Ovary (tissue), 9 donors: ENCODE results near the gene ASPSCR1. TPM values are rescaled to one million over a fixed set of nuclear protein-coding genes. Genes with fewer than 3 reads are reported as not detected.

Experiments used
- DNase-seq, 5 donors: peaks; one replicate each; pipeline ENCODE4 v3.0.0-alpha.2; 2019 to 2020
- H3K27ac ChIP-seq, 2 donors: fragments of 200-600 bp; one replicate each; pipeline versions ENCODE4 v1.5.1 to v1.8.0; 2019 to 2022
- H3K27me3 ChIP-seq: fragments of 200-600 bp; one replicate; pipeline ENCODE4 v1.8.0; 2022
- H3K36me3 ChIP-seq: fragments of 200-600 bp; sonication (generic); one replicate; pipeline ENCODE4 v1.5.1; 2019
- H3K4me1 ChIP-seq: one replicate; pipeline ENCODE4 v1.8.1; 2013; ENCODE audit warnings: mild to moderate bottlenecking, moderate library complexity; ENCODE audit not compliant: insufficient read depth
- H3K4me3 ChIP-seq: fragments of 200-600 bp; sonication (generic); one replicate; pipeline ENCODE4 v1.5.1; 2017
- H3K9me3 ChIP-seq, 2 donors: fragments of 200-600 bp in 1 of 2; sonication (generic) in 1 of 2; one replicate each; pipeline versions ENCODE4 v1.5.1 to v1.8.1; 2013 to 2019; ENCODE audit warnings: mild to moderate bottlenecking in 1 of 2, moderate library complexity in 1 of 2
- CTCF ChIP-seq, 3 donors: fragments of 450-650 bp in 2 of 3; fragments of 200-600 bp in 1 of 3; IDR thresholded peaks; one replicate each; pipeline versions ENCODE4 v1.5.1 to v1.8.0; 2016 to 2022; ENCODE audit warnings: antibody characterized with exemption in 3 of 3, mild to moderate bottlenecking in 1 of 3
- EP300 ChIP-seq: sonication (generic); formaldehyde crosslinking; IDR thresholded peaks from one replicate; pipeline ENCODE4 v1.6.1; 2017; ENCODE audit warnings: antibody characterized with exemption
- POLR2A ChIP-seq: fragments of 450-650 bp; IDR thresholded peaks from one replicate; pipeline ENCODE4 v1.6.1; 2017; ENCODE audit warnings: antibody characterized with exemption, mild to moderate bottlenecking, moderate library complexity
- WGBS, 3 donors: extraction: QIAGEN DNeasy Blood & Tissue Kit in 1 of 3; methylation state at CpG; one replicate each; pipeline versions ENCODE4 v1.1.5 to v1.1.7; 2013 to 2017; 5-methylcytosine and 5-hydroxymethylcytosine counted together
- intact Hi-C, 4 donors: fragments of 100-400 bp; cut with DNase I; formaldehyde crosslinking; loops; one replicate each; pipeline versions ENCODE4 v1.11.0 to v1.15.1; 2022 to 2023
- polyA plus RNA-seq, 2 donors: library from polyadenylated mRNA; stranded (reverse); fragments of 200-250 nt in 1 of 2; fragments of 350-450 nt in 1 of 2; fragmentation: Illumina TruSeq in 1 of 2; extraction: RNeasy Lipid Tissue Mini Kit (QIAGEN cat#74804) in 1 of 2; gene quantifications; one replicate each; pipeline ENCODE4 v1.2.3, GENCODE V29; 2013 to 2014
- total RNA-seq, 7 donors: library from RNA; depleted of rRNA in 2 of 7; stranded (reverse); fragments of >200 nt in 2 of 7; fragmentation: NEBNext Ultra II Directional in 3 of 7; extraction: Animal tissue kit (Norgen Biotek cat#: 25700) in 3 of 7; gene quantifications; one replicate each; pipeline versions ENCODE4 v1.1.0 to v1.2.4, GENCODE V29; 2016 to 2023
- donor health status: DM: no; HTN: no; CAD: no; lungs with moderate emphysema.
- donor health status: DM: no; HTN: no; CAD: no.
- donor health status: Bipolar disorder and iron deficiency.
- donor health status: DM: yes; HTN: yes; CAD: no.
- donor health status: DM: no; HTN: no; CAD: no.
- donor health status: DM: yes; HTN: yes; CAD: no.

ASPSCR1 gene
- total and polyA plus RNA-seq, 9 donors: 1.6 to 39.9 (median 24.3) TPM

- 90 to 92% (median 91%) methylated on average over 36 to 38 of the region's 38 CpGs for WGBS, 3 donors
- no peaks in the 10 kb centered on the region for H3K27me3 ChIP-seq
- TF ChIP-seq CTCF (IDR thresholded peaks at IDR 0.05) (no peak), EP300 (no peak), POLR2A (no peak)
- H3K36me3 ChIP-seq: no peaks in the 10 kb centered on the region
- no peak overlapping the region for H3K4me3 ChIP-seq
- DNase-seq: no peak
- peaks cover 11% of the 10 kb centered on the region for H3K4me1 ChIP-seq
- no peaks in the 10 kb centered on the region for H3K9me3 ChIP-seq
- intact Hi-C loops: loop anchor here in 2 of 4 donors (5.0 kb wide), 2 partner anchors 119 to 124 kb away; no protein-coding TSS in a partner anchor
- H3K27ac ChIP-seq: no peak overlapping the region
These were observed 56.1 kb downstream of the ASPSCR1 start for GRCh38 chr17:82033359-82034085.

- Histone ChIP-seq H3K4me1 (peaks cover 11% of the 10 kb centered on the region), H3K9me3 (no peaks in the 10 kb centered on the region)
- intact Hi-C loops: loop anchor here in 2 of 4 donors (5.0 kb wide), 2 partner anchors 118 to 123 kb away; no protein-coding TSS in a partner anchor
These were observed 57.1 kb downstream of the ASPSCR1 start for GRCh38 chr17:82034371-82035011.

GRCh38 chr17:82035488-82035887 lies 58.1 kb downstream of the ASPSCR1 start:
- 76 to 88% (median 86%) methylated on average over 8 of the region's 8 CpGs for WGBS, 3 donors
- Histone ChIP-seq H3K27me3 (no peaks in the 10 kb centered on the region), H3K36me3 (no peaks in the 10 kb centered on the region), H3K27ac (no peak overlapping the region), H3K4me3 (no peak overlapping the region), H3K9me3 (no peaks in the 10 kb centered on the region), H3K4me1 (peaks cover 8% of the 10 kb centered on the region)
- no peak for TF ChIP-seq CTCF (IDR thresholded peaks at IDR 0.05)
- TF ChIP-seq POLR2A: no peak
- no peak for TF ChIP-seq EP300
- intact Hi-C loops: no loop called here
- no peak for DNase-seq

More at GRCh38 chr17:82034371-82035011, 57.1 kb downstream of the ASPSCR1 start:
- TF ChIP-seq POLR2A (no peak), EP300 (no peak), CTCF (IDR thresholded peaks at IDR 0.05) (no peak)
- DNase-seq: no peak
- Histone ChIP-seq H3K27me3 (no peaks in the 10 kb centered on the region), H3K27ac (no peak overlapping the region), H3K4me3 (no peak overlapping the region), H3K36me3 (no peaks in the 10 kb centered on the region)
- 67 to 77% (median 75%) methylated on average over 23 of the region's 23 CpGs for WGBS, 3 donors

- TF ChIP-seq CTCF (IDR thresholded peaks at IDR 0.05): no peak
- no peak for TF ChIP-seq POLR2A
- no peak for TF ChIP-seq EP300
- H3K9me3 ChIP-seq: no peaks in the 10 kb centered on the region
- H3K36me3 ChIP-seq: no peaks in the 10 kb centered on the region
- peak overlapping the region; percentile 58 to 91 for H3K27ac ChIP-seq
- intact Hi-C loops: no loop called here
- WGBS, 3 donors: 81 to 83% (median 82%) methylated on average over 20 of the region's 20 CpGs
- DNase-seq: no peak
- H3K4me3 ChIP-seq: peak overlapping the region; percentile 75
- peaks cover 8% of the 10 kb centered on the region for H3K4me1 ChIP-seq
- no peaks in the 10 kb centered on the region for H3K27me3 ChIP-seq
These were observed 58.7 kb downstream of the ASPSCR1 start for GRCh38 chr17:82035956-82036633.
